ENCODE results near the gene TMEM132A. TPM values are rescaled to one million over a fixed set of nuclear protein-coding genes. Genes with fewer than 3 reads are reported as not detected.

TMEM132A gene
- total and polyA plus RNA-seq, 10 donors, result 5.6 to 15.6 (median 10.5) TPM

DNA sequence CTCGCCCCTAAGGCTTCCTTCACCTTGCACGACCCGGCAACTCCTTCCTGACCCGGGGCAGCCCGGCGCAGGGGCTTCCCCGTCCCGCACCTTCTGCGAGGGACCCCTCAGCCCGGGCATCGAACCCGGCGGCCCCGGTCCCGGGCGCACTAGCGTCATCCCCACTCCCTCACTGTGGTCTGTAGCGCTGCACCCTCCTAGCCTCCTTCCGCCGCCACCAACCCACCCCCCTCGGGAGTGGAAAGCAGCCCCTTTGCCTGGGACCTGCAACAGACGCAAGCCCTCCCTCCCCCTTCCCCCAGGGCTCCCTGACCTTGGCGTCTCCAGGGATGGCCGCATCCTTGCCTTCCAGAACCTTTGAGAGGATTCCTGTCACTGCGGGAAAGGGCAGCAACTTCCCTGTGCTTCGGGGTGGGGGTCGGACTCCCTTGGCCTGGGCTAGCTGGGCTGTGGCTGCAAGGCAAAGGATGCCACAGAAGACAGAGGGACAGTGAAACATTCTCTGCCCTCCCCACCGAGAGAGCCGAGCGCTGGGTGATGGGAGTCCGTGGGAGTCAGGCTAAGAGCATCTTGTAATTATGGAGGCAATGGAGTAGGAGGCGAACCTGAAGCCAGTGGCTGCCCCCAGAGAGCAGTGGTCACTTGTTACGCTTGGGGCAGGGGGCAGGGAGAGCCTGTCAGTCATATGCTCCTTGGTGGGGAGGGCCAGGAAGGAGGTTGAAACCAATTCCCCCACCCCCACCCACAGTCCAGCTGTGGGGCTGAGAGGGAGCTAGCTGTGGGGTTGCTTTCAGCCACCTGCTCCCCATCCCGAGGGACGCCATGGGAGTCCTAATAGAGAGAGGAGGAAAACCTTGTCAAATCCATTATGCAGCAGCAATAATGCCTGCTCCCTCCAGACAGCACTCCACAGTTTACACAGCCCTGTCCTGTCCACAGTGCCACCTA lies 920 bp downstream of the TMEM132A start:
- Histone ChIP-seq H3K4me3 (peak overlapping the region; percentile 37 to 85 (median 52)), H3K36me3 (peaks cover 8 to 36% (median 31%) of the 10 kb centered on the region in 6 donors), H3K27ac (no peak overlapping the region), H3K9me3 (no peaks in the 10 kb centered on the region), H3K27me3 (replicated peaks in 1 of 7) (peaks cover 0 to 35% (median 15%) of the 10 kb centered on the region in 7 donors), H3K4me1 (peaks cover 9 to 34% (median 26%) of the 10 kb centered on the region in 6 donors)
- peak; percentile 78 for DNase-seq
- 5 to 11% (median 6%) methylated on average over 16 to 35 of the region's 35 CpGs for WGBS, 5 donors
- TF ChIP-seq, protein P1, sequence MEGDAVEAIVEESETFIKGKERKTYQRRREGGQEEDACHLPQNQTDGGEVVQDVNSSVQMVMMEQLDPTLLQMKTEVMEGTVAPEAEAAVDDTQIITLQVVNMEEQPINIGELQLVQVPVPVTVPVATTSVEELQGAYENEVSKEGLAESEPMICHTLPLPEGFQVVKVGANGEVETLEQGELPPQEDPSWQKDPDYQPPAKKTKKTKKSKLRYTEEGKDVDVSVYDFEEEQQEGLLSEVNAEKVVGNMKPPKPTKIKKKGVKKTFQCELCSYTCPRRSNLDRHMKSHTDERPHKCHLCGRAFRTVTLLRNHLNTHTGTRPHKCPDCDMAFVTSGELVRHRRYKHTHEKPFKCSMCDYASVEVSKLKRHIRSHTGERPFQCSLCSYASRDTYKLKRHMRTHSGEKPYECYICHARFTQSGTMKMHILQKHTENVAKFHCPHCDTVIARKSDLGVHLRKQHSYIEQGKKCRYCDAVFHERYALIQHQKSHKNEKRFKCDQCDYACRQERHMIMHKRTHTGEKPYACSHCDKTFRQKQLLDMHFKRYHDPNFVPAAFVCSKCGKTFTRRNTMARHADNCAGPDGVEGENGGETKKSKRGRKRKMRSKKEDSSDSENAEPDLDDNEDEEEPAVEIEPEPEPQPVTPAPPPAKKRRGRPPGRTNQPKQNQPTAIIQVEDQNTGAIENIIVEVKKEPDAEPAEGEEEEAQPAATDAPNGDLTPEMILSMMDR (IDR thresholded peaks at IDR 0.05 in 8 of 11, conservative IDR thresholded peaks at IDR 0.05 in 3 of 11), result no peak
- no peak for TF ChIP-seq POLR2AphosphoS5 (IDR thresholded peaks at IDR 0.05)
- no peak for TF ChIP-seq POLR2A (IDR thresholded peaks at IDR 0.05)
- intact Hi-C loops (cut with DNase I; ENCODE audit: low total_unique reads), result no loop called here

DNA sequence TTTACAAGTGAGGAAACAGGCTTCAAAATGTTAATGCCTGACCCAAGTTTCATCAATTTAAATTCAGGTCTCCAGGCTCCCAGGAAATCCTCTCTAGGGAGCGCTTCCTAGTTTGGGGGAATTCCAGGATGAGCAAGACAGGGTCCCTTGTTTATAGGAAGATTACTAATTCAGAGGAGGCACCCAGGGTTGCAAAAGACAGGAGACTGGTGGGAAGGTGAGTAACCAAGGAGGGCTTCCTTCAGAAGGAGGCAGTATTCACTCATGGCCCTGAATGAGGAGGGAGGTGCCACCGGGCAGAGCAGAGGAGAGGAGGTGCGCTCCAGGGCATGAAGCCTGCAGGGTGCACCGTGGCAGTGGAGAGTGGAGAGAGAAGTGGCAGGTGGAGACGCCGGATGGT lies 1.6 kb downstream of the TMEM132A start:
- no peak overlapping the region for H3K27ac ChIP-seq
- no peaks in the 10 kb centered on the region for H3K9me3 ChIP-seq
- intact Hi-C loops (cut with DNase I; ENCODE audit: low total_unique reads), result no loop called here
- 69 to 76% (median 73%) methylated on average over 6 of the region's 6 CpGs for WGBS, 5 donors
- peak; percentile 70 for DNase-seq
- peaks cover 9 to 36% (median 26%) of the 10 kb centered on the region in 6 donors for H3K4me1 ChIP-seq
- H3K27me3 ChIP-seq (replicated peaks in 1 of 7), result peaks cover 0 to 35% (median 15%) of the 10 kb centered on the region in 7 donors
- TF ChIP-seq POLR2A (IDR thresholded peaks at IDR 0.05), result no peak
- TF ChIP-seq POLR2AphosphoS5 (IDR thresholded peaks at IDR 0.05), result no peak
- TF ChIP-seq, protein P1 (IDR thresholded peaks at IDR 0.05 in 8 of 11, conservative IDR thresholded peaks at IDR 0.05 in 3 of 11), result no peak
- H3K4me3 ChIP-seq, result peak overlapping the region in 1 of 8 donors; percentile 85
- H3K36me3 ChIP-seq, result peaks cover 2 to 29% (median 24%) of the 10 kb centered on the region in 6 donors

DNA sequence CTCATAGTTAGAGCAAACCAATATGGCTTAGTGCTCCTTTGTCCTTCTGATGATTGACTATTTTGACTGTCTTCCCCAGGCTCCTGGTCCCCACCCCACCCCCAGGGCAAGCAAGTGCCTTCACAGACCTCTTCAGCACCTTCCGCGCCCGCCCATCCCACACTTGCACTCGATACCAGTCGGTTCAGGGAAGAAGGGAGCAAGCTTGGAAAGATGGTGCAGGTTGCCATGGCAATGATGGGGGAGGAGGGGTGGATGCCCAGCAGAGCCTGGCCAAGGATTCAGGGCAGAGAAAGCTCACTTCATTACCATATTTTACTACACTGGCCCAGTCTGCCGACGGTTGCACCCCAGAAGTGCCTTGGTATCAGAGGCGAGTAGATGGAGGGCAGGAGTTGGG lies 2.2 kb downstream of the TMEM132A start:
- no peaks in the 10 kb centered on the region for H3K9me3 ChIP-seq
- H3K36me3 ChIP-seq, result peaks cover 0 to 22% (median 17%) of the 10 kb centered on the region in 6 donors
- intact Hi-C loops (cut with DNase I; ENCODE audit: low total_unique reads), result no loop called here
- TF ChIP-seq, protein P1 (IDR thresholded peaks at IDR 0.05 in 8 of 11, conservative IDR thresholded peaks at IDR 0.05 in 3 of 11), result no peak
- TF ChIP-seq POLR2A (IDR thresholded peaks at IDR 0.05), result no peak
- TF ChIP-seq POLR2AphosphoS5 (IDR thresholded peaks at IDR 0.05), result no peak
- peaks cover 0 to 35% (median 15%) of the 10 kb centered on the region in 7 donors for H3K27me3 ChIP-seq (replicated peaks in 1 of 7)
- H3K4me1 ChIP-seq, result peaks cover 9 to 42% (median 31%) of the 10 kb centered on the region in 6 donors
- peak; percentile 65 for DNase-seq
- 93 to 95% (median 94%) methylated on average over 8 of the region's 8 CpGs for WGBS, 5 donors
- H3K27ac ChIP-seq, result no peak overlapping the region
- no peak overlapping the region for H3K4me3 ChIP-seq

DNA sequence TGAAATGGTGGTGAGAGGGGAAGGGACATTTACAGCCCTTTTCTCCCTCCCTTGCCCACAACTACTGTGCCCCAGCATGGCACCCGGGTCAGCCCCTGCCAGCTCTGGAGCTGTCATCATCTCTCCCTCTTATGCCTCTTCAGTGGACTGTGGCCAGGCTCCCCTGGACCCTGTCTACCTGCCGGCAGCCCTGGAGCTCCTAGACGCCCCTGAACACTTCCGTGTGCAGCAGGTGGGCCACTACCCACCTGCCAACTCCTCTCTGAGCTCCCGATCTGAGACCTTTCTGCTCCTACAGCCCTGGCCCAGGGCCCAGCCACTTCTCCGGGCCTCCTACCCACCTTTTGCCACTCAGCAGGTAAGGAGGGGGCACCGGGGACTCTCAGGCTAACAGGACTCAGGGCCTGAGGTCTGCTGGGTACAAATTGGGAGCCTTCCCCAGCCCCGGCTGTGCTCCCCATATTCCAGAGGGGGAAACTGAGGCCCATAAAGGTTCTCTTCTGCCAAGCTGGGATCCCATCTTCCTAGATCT lies 2.9 kb downstream of the TMEM132A start:
- no peak overlapping the region for H3K27ac ChIP-seq
- H3K4me1 ChIP-seq, result peaks cover 9 to 49% (median 35%) of the 10 kb centered on the region in 6 donors
- DNase-seq, result no peak
- intact Hi-C loops (cut with DNase I; ENCODE audit: low total_unique reads), result no loop called here
- H3K9me3 ChIP-seq, result no peaks in the 10 kb centered on the region
- no peak overlapping the region for H3K4me3 ChIP-seq
- 88 to 94% (median 90%) methylated on average over 8 of the region's 8 CpGs for WGBS, 5 donors
- TF ChIP-seq, protein P1 (IDR thresholded peaks at IDR 0.05 in 8 of 11, conservative IDR thresholded peaks at IDR 0.05 in 3 of 11), result no peak
- TF ChIP-seq POLR2A (IDR thresholded peaks at IDR 0.05) (no peak), POLR2AphosphoS5 (IDR thresholded peaks at IDR 0.05) (no peak)
- H3K27me3 ChIP-seq (replicated peaks in 1 of 7), result peaks cover 0 to 35% (median 15%) of the 10 kb centered on the region in 7 donors
- H3K36me3 ChIP-seq, result peaks cover 0 to 16% (median 11%) of the 10 kb centered on the region in 6 donors

Data from spleen (tissue), 11 donors.